Sigmoid colon (tissue), 7 donors: ENCODE data around the gene KLF15. TPM values are rescaled to one million over a fixed set of nuclear protein-coding genes. Genes with fewer than 3 reads are reported as not detected.

Experiments used
- DNase-seq: peaks from one replicate; pipeline ENCODE4 v3.0.0-alpha.2; 2019
- H3K27ac ChIP-seq, 4 donors: fragments of 200-600 bp; sonication (generic); one replicate each; pipeline ENCODE4 v1.5.1; 2016 to 2019; ENCODE audit warnings: mild to moderate bottlenecking in 1 of 4
- H3K27me3 ChIP-seq, 3 donors: fragments of 200-600 bp; sonication (generic); one replicate each; pipeline ENCODE4 v1.5.1; 2019; ENCODE audit warnings: mild to moderate bottlenecking in 1 of 3
- H3K36me3 ChIP-seq, 4 donors: fragments of 200-600 bp; sonication (generic); one replicate each; pipeline ENCODE4 v1.5.1; 2016 to 2019
- H3K4me1 ChIP-seq, 4 donors: fragments of 200-600 bp; sonication (generic); one replicate each; pipeline ENCODE4 v1.5.1; 2017 to 2019
- H3K4me3 ChIP-seq, 4 donors: fragments of 200-600 bp; sonication (generic); one replicate each; pipeline ENCODE4 v1.5.1; 2017 to 2019; ENCODE audit warnings: mild to moderate bottlenecking in 2 of 4, moderate library complexity in 1 of 4
- H3K9me3 ChIP-seq, 4 donors: fragments of 200-600 bp in 3 of 4; sonication (generic) in 3 of 4; one replicate each; pipeline versions ENCODE4 v1.5.1 to v1.6.1; 2013 to 2019
- CTCF ChIP-seq, 4 experiments: fragments of 450-650 bp in 3 of 4; fragments of 200-600 bp in 1 of 4; IDR thresholded peaks; one replicate each; pipeline ENCODE4 v1.5.1; 2016 to 2019; ENCODE audit warnings: antibody characterized with exemption in 4 of 4, mild to moderate bottlenecking in 3 of 4, moderate library complexity in 2 of 4
- EP300 ChIP-seq, 4 donors: sonication (generic); formaldehyde crosslinking; IDR thresholded peaks; one replicate each; pipeline ENCODE4 v1.6.1; 2017; ENCODE audit warnings: antibody characterized with exemption in 4 of 4
- POLR2A ChIP-seq, 2 donors: fragments of 450-650 bp; IDR thresholded peaks; one replicate each; pipeline ENCODE4 v1.6.1; 2016; ENCODE audit warnings: antibody characterized with exemption in 2 of 2, mild to moderate bottlenecking in 2 of 2, moderate library complexity in 2 of 2
- POLR2AphosphoS5 ChIP-seq, 4 donors: sonication (generic); formaldehyde crosslinking; IDR thresholded peaks; one replicate each; pipeline ENCODE4 v1.6.1; 2017; ENCODE audit warnings: antibody characterized with exemption in 4 of 4
- WGBS, 2 donors: extraction: QIAGEN DNeasy Blood & Tissue Kit; methylation state at CpG; one replicate each; pipeline ENCODE4 v1.1.7; 2013; 5-methylcytosine and 5-hydroxymethylcytosine counted together
- intact Hi-C: fragments of 100-400 bp; cut with DNase I; formaldehyde crosslinking; loops from one replicate; pipeline ENCODE4 v1.15.1; 2023
- polyA plus RNA-seq, 3 donors: library from polyadenylated mRNA; stranded (reverse); fragments of 200-250 nt; gene quantifications; one replicate each; pipeline ENCODE4 v1.2.3, GENCODE V29; 2013
- total RNA-seq, 4 donors: library from RNA; depleted of rRNA; stranded (reverse); fragments of >200 nt; gene quantifications; one replicate each; pipeline ENCODE4 v1.1.0, GENCODE V29; 2016
- donor health status: healthy with polysubstance abuse.
- donor health status: Bipolar disorder and iron deficiency.
- donor health status: healthy.

The KLF15 gene
- total and polyA plus RNA-seq, 7 donors = 0.69 to 50.2 (median 21.9) TPM

- intact Hi-C loops = loop anchor here (5.0 kb wide), 1 partner anchor 37 kb away; no protein-coding TSS in a partner anchor
- no peaks in the 10 kb centered on the region for H3K36me3 ChIP-seq
- no peaks in the 10 kb centered on the region for H3K27me3 ChIP-seq
- H3K27ac ChIP-seq = peak overlapping the region in 1 of 4 donors; percentile 43
- no peak overlapping the region for H3K4me3 ChIP-seq
- peak; percentile 63 for DNase-seq
- TF ChIP-seq POLR2AphosphoS5 (IDR thresholded peaks at IDR 0.05) = no peak
- TF ChIP-seq EP300 (IDR thresholded peaks at IDR 0.05) = no peak
- H3K4me1 ChIP-seq = peaks cover 0 to 13% (median 6%) of the 10 kb centered on the region in 4 donors
- H3K9me3 ChIP-seq = no peaks in the 10 kb centered on the region
- WGBS, 2 donors = 76 to 78% methylated on average over 11 of the region's 11 CpGs
Measured at GRCh38 chr3:126314790-126315658, 42.2 kb downstream of the KLF15 start.

GRCh38 chr3:126314305-126314789, 42.9 kb downstream of the KLF15 start:
- WGBS, 2 donors = 59 to 72% methylated on average over 4 of the region's 4 CpGs
- no peaks in the 10 kb centered on the region for H3K9me3 ChIP-seq
- no peak overlapping the region for H3K27ac ChIP-seq
- H3K4me3 ChIP-seq = no peak overlapping the region
- no peaks in the 10 kb centered on the region for H3K27me3 ChIP-seq
- H3K36me3 ChIP-seq = no peaks in the 10 kb centered on the region
- no peak for DNase-seq
- intact Hi-C loops = loop anchor here (5.0 kb wide), 1 partner anchor 38 kb away; no protein-coding TSS in a partner anchor
- H3K4me1 ChIP-seq = peaks cover 0 to 13% (median 6%) of the 10 kb centered on the region in 4 donors
- no peak for TF ChIP-seq POLR2AphosphoS5 (IDR thresholded peaks at IDR 0.05)
- TF ChIP-seq EP300 (IDR thresholded peaks at IDR 0.05) = no peak
- no peak for TF ChIP-seq CTCF (IDR thresholded peaks at IDR 0.05)
- TF ChIP-seq POLR2A (IDR thresholded peaks at IDR 0.05) = no peak

GRCh38 chr3:126313580-126314304, 43.5 kb downstream of the KLF15 start:
- TF ChIP-seq CTCF (IDR thresholded peaks at IDR 0.05) (no peak), POLR2A (IDR thresholded peaks at IDR 0.05) (no peak), EP300 (IDR thresholded peaks at IDR 0.05) (no peak)
- no peak for DNase-seq

GRCh38 chr3:126313166-126313565, 44.0 kb downstream of the KLF15 start:
- TF ChIP-seq CTCF (IDR thresholded peaks at IDR 0.05) (no peak), EP300 (IDR thresholded peaks at IDR 0.05) (no peak)
- intact Hi-C loops = loop anchor here (5.0 kb wide), 1 partner anchor 39 kb away; no protein-coding TSS in a partner anchor
- Histone ChIP-seq H3K27me3 (no peaks in the 10 kb centered on the region), H3K36me3 (no peaks in the 10 kb centered on the region), H3K4me1 (peaks cover 0 to 13% (median 6%) of the 10 kb centered on the region in 4 donors), H3K9me3 (no peaks in the 10 kb centered on the region), H3K27ac (no peak overlapping the region), H3K4me3 (no peak overlapping the region)
- 97 to 98% methylated on average over 6 of the region's 6 CpGs for WGBS, 2 donors
- no peak for DNase-seq

More at GRCh38 chr3:126313580-126314304, 43.5 kb downstream of the KLF15 start:
- H3K4me1 ChIP-seq = peaks cover 0 to 13% (median 6%) of the 10 kb centered on the region in 4 donors
- H3K9me3 ChIP-seq = no peaks in the 10 kb centered on the region
- H3K27ac ChIP-seq = no peak overlapping the region
- intact Hi-C loops = loop anchor here (5.0 kb wide), 1 partner anchor 39 kb away; no protein-coding TSS in a partner anchor
- 70 to 87% methylated on average over 6 of the region's 6 CpGs for WGBS, 2 donors
- no peaks in the 10 kb centered on the region for H3K27me3 ChIP-seq
- H3K36me3 ChIP-seq = no peaks in the 10 kb centered on the region
- H3K4me3 ChIP-seq = no peak overlapping the region

- intact Hi-C loops = loop anchor here (5.0 kb wide), 1 partner anchor 40 kb away; no protein-coding TSS in a partner anchor
- WGBS, 2 donors = 94 to 97% methylated on average over 7 of the region's 7 CpGs
Measured at GRCh38 chr3:126312341-126312740, 44.9 kb downstream of the KLF15 start.

More at GRCh38 chr3:126312341-126312740, 44.9 kb downstream of the KLF15 start:
- TF ChIP-seq POLR2AphosphoS5 (IDR thresholded peaks at IDR 0.05) (no peak), CTCF (IDR thresholded peaks at IDR 0.05) (no peak), EP300 (IDR thresholded peaks at IDR 0.05) (no peak), POLR2A (IDR thresholded peaks at IDR 0.05) (no peak)
- Histone ChIP-seq H3K27me3 (no peaks in the 10 kb centered on the region), H3K9me3 (no peaks in the 10 kb centered on the region), H3K36me3 (no peaks in the 10 kb centered on the region), H3K4me1 (peaks cover 0 to 13% (median 6%) of the 10 kb centered on the region in 4 donors), H3K27ac (no peak overlapping the region), H3K4me3 (no peak overlapping the region)
- DNase-seq = no peak
